Activated CD4-positive, alpha-beta T cell treated with anti-CD3 and anti-CD28 coated beads, Interleukin-2, amount 10 ng/mL, durations not matched to agents 7 days and 5 days (primary cell): ENCODE data around the gene EMID1. TPM values are rescaled to one million over a fixed set of nuclear protein-coding genes. Genes with fewer than 3 reads are reported as not detected.
A peak's percentile ranks its signal among the peaks of the same experiment; 100 is the strongest.

Source experiments
- CTCF ChIA-PET: fragments of 350-600 bp; sonication (Branson Sonifier 250); formaldehyde crosslinking; loops from one replicate; lab custom pipeline; 2021; ENCODE audit warnings: antibody characterized with exemption; lab: Charles Lee
- POLR2A ChIA-PET: fragments of 350-600 bp; sonication (Branson Sonifier 250); formaldehyde crosslinking; loops from one replicate; lab custom pipeline; 2021; ENCODE audit warnings: antibody characterized with exemption; lab: Charles Lee
- DNase-seq: peaks from one replicate; pipeline ENCODE4 v3.0.0-alpha.2; 2020
- H3K27ac Mint-ChIP-seq: one replicate; pipeline ENCODE4 v1.8.0; 2021; ENCODE audit warnings: mild to moderate bottlenecking, moderate library complexity, mixed read lengths
- H3K27me3 Mint-ChIP-seq: one replicate; pipeline ENCODE4 v1.8.0; 2021; ENCODE audit warnings: mixed read lengths
- H3K36me3 Mint-ChIP-seq: one replicate; pipeline ENCODE4 v1.8.0; 2021; ENCODE audit warnings: low read depth, mixed read lengths
- H3K4me1 Mint-ChIP-seq: one replicate; pipeline ENCODE4 v1.8.0; 2021; ENCODE audit warnings: mixed read lengths
- H3K4me3 Mint-ChIP-seq: one replicate; pipeline ENCODE4 v1.8.0; 2021; ENCODE audit warnings: mild to moderate bottlenecking, moderate library complexity, mixed read lengths
- H3K9me3 Mint-ChIP-seq: one replicate; pipeline ENCODE4 v1.8.0; 2021; ENCODE audit warnings: mixed read lengths
- total RNA-seq, 2 experiments: library from RNA; stranded (reverse); gene quantifications; one replicate each; pipeline ENCODE4 v1.2.3, GENCODE V29; 2021

EMID1 gene
- total RNA-seq, 2 experiments from 2014 or later: not detected

DNA sequence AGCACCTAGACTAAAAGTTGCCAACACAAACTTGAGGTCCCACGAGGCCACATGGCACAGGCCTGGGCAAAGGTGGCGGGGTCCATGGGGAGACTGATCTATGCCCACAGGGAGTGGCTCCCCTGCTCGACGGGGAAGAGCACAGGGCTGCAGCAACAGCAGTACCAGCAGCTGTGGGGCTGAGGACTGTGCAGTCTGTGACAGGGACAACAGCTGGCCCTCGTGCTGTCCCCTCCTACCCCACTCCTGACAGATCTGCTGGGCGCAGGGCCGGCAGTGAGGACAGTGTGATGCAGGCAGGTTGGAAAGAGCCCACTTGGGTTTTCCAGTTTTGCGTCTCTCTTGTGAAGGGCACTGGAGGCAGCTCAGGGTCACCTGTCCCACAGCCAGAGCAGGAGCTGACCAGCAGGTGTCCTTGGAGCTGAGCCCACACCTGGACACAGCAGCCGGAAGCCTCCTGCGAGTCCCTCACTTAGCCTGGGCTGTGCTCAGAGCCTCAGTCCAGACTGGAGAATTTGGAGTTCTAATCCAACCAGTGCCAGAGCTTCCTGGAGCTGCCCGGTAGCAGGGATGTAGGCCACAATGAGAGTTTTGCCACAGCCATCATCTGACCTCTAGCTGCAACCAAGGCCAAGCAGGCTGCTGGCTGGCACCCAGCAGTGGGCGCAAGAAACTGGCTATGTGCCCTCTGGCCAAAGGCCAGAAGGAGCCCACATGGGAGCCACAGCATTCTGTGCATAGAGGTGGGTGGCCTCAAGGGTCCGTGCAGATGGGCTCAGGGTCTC is 97.2 kb downstream of the EMID1 start:
- Mint-ChIP-seq H3K4me1 (peaks cover 19% of the 10 kb centered on the region), H3K27ac (no peak overlapping the region), H3K4me3 (no peak overlapping the region), H3K9me3 (no peaks in the 10 kb centered on the region), H3K27me3 (peaks cover 21% of the 10 kb centered on the region), H3K36me3 (peaks cover 24% of the 10 kb centered on the region)
- POLR2A ChIA-PET: no interaction called here
- CTCF ChIA-PET: interaction anchor here (0.5 to 3.6 kb wide), 4 partner anchors 10 to 527 kb away, joined by 3 to 24 read pairs (median 4); no protein-coding TSS in a partner anchor
- DNase-seq: no peak

DNA sequence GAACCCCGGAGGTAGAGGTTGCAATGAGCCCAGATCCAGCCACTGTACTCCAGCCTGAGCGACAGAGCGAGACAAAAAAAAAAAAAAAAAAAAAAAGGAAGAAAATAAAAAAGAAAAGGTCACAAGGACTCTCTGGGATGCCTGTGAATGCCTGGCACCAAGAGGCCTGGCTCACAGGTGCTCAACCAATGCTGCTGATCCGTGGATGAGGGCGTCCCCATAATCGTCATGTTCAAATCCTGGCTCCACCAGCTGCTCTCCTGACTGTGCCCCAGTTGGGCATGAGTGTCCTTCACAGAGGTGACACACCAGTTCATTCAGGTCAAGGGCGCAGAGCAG is 100.1 kb downstream of the EMID1 start:
- POLR2A ChIA-PET: no interaction called here
- H3K4me3 Mint-ChIP-seq: peak overlapping the region; percentile 65
- DNase-seq: no peak
- peaks cover 6% of the 10 kb centered on the region for H3K36me3 Mint-ChIP-seq
- CTCF ChIA-PET: interaction anchor here (0.7 kb wide), 1 partner anchor 13 kb away, joined by 3 read pairs; no protein-coding TSS in a partner anchor
- no peaks in the 10 kb centered on the region for H3K9me3 Mint-ChIP-seq
- H3K27ac Mint-ChIP-seq: peak overlapping the region; percentile 50
- peaks cover 32% of the 10 kb centered on the region for H3K4me1 Mint-ChIP-seq
- H3K27me3 Mint-ChIP-seq: peaks cover 21% of the 10 kb centered on the region

DNA sequence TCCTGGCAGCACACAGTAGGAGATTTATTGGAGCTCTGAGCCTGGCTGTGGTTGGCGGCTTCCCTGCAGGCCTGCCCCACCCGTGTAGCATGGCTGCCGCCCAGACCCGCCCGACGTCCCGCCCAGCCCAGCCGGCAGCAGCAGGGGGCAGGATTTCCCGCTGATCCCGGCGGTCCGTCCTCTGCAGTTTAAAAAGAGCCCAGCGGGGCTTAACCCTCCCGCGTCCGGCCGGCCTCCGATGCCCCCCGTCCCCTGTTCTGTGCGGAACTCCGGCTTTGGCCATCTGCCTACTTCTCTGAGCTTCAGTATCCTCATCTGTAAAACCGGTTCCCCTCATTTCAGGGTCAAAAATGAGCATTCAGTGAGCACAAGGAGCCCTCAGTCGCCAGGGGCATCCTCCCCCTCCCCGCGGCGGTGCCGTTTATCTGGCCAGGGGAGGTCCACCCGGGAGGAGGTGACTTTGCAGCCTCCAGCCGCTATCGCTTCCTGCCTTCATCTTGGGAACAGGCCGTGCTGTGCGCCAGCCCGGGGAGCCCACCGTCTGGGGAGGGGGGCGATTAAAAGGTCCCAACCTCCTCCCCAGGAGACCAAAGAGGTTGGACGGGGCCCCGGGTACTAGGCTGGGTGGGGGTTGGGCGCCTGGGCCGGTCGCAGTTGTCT is 100.6 kb downstream of the EMID1 start, which contains the start of gene GAS2L1:
Gene GAS2L1, plus strand, starts transcription at position 476 of the 660 bp plus-strand sequence. CDS start 1,456 bp downstream, outside the sequence.
- DNase-seq: peak; percentile 45
- H3K4me1 Mint-ChIP-seq: peaks cover 37% of the 10 kb centered on the region
- H3K9me3 Mint-ChIP-seq: no peaks in the 10 kb centered on the region
- H3K4me3 Mint-ChIP-seq: peak within 1 kb of the TSS; percentile 73
- H3K36me3 Mint-ChIP-seq: peaks cover 1% of the 10 kb centered on the region
- POLR2A ChIA-PET: no interaction called here
- CTCF ChIA-PET: no interaction called here
- peak within 1 kb of the TSS; percentile 57 for H3K27ac Mint-ChIP-seq
- peaks cover 21% of the 10 kb centered on the region for H3K27me3 Mint-ChIP-seq

- Mint-ChIP-seq H3K4me1 (peaks cover 37% of the 10 kb centered on the region), H3K27me3 (peaks cover 22% of the 10 kb centered on the region), H3K36me3 (no peaks in the 10 kb centered on the region), H3K9me3 (no peaks in the 10 kb centered on the region), H3K27ac (peak overlapping the region; percentile 31), H3K4me3 (peak overlapping the region; percentile 73)
- peak; percentile 30 for DNase-seq
- ChIA-PET CTCF (no interaction called here), POLR2A (no interaction called here)
These were observed 101.3 kb downstream of the EMID1 start for GRCh38 chr22:29306835-29307595.

GRCh38 chr22:29307596-29308147 is 102.0 kb downstream of the EMID1 start:
- peaks cover 37% of the 10 kb centered on the region for H3K4me1 Mint-ChIP-seq
- peaks cover 27% of the 10 kb centered on the region for H3K27me3 Mint-ChIP-seq
- H3K36me3 Mint-ChIP-seq: no peaks in the 10 kb centered on the region
- POLR2A ChIA-PET: no interaction called here
- peak overlapping the region; percentile 73 for H3K4me3 Mint-ChIP-seq
- peak overlapping the region; percentile 31 for H3K27ac Mint-ChIP-seq
- CTCF ChIA-PET: no interaction called here
- no peak for DNase-seq
- H3K9me3 Mint-ChIP-seq: no peaks in the 10 kb centered on the region

- H3K4me1 Mint-ChIP-seq: peaks cover 37% of the 10 kb centered on the region
- ChIA-PET POLR2A (no interaction called here), CTCF (interaction anchor here (0.5 kb wide), 1 partner anchor 422 kb away, joined by 3 read pairs; no protein-coding TSS in a partner anchor)
- peak overlapping the region; percentile 72 for H3K27ac Mint-ChIP-seq
- H3K36me3 Mint-ChIP-seq: no peaks in the 10 kb centered on the region
- no peaks in the 10 kb centered on the region for H3K9me3 Mint-ChIP-seq
- DNase-seq: no peak
- peaks cover 33% of the 10 kb centered on the region for H3K27me3 Mint-ChIP-seq
- H3K4me3 Mint-ChIP-seq: peak overlapping the region; percentile 38
These were observed 102.6 kb downstream of the EMID1 start for GRCh38 chr22:29308148-29308790.

DNA sequence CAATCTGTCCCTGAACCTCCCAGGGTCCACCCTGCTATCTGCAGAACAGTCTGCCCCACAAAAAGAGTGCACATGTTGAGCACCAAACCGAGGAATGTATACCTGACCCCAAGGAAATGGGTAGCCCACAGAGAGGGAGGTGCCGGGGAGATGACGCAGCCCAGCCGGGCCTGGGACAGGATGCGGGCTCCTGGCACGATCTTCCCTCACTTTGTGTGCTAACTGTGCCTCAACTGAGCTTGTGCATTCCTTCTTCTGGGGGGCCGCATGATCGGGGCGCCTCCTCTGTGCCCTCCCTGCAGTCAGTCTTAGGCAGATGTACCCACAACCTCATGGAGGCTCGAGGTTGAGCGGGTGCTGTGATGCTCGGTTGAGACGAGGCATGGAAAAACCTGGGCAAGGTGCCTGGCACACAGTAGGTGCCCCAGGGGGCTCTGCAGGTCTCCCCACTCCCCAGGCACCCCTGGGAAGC is 103.1 kb downstream of the EMID1 start:
- peaks cover 39% of the 10 kb centered on the region for H3K27me3 Mint-ChIP-seq
- POLR2A ChIA-PET: no interaction called here
- peaks cover 40% of the 10 kb centered on the region for H3K4me1 Mint-ChIP-seq

More for the DNA sequence above, 103.1 kb downstream of the EMID1 start:
- Mint-ChIP-seq H3K4me3 (peak overlapping the region; percentile 38), H3K36me3 (no peaks in the 10 kb centered on the region), H3K27ac (peak overlapping the region; percentile 72), H3K9me3 (no peaks in the 10 kb centered on the region)
- CTCF ChIA-PET: interaction anchor here (0.5 kb wide), 1 partner anchor 423 kb away, joined by 3 read pairs; no protein-coding TSS in a partner anchor
- peak; percentile 53 for DNase-seq

Other genes with a start within 250 kb of the EMID1 start
- not detected for gene C22orf31, start 144.1 kb upstream of the EMID1 start, total RNA-seq
- under 1 TPM in 1 of 2 experiments, not detected in 1; 0.15 TPM for gene KREMEN1, start 132.9 kb upstream of the EMID1 start, total RNA-seq
- gene RHBDD3, start 62.1 kb downstream of the EMID1 start, total RNA-seq: 10 to 100 TPM; 31.2 to 33.0 TPM
- gene EWSR1, start 62.4 kb downstream of the EMID1 start, total RNA-seq: 100 to 1,000 TPM; 329 to 400 TPM
- 1 to 10 TPM; 4.7 to 5.1 TPM for gene GAS2L1, start 100.8 kb downstream of the EMID1 start, total RNA-seq
- gene RASL10A, start 109.8 kb downstream of the EMID1 start, total RNA-seq: under 1 TPM; 0.37 to 0.92 TPM
- gene AP1B1, start 182.7 kb downstream of the EMID1 start, total RNA-seq: 10 to 100 TPM; 74.8 to 78.0 TPM
- not detected for gene RFPL1, start 232.7 kb downstream of the EMID1 start, total RNA-seq